GM03348 (cell line): ENCODE data around the gene TMEM255B.
A peak's percentile ranks its signal among the peaks of the same experiment; 100 is the strongest.

Experiments
- DNase-seq: peaks from one replicate; pipeline ENCODE4 v3.0.0; 2012; ENCODE audit warnings: low spot score

TMEM255B gene

DNA sequence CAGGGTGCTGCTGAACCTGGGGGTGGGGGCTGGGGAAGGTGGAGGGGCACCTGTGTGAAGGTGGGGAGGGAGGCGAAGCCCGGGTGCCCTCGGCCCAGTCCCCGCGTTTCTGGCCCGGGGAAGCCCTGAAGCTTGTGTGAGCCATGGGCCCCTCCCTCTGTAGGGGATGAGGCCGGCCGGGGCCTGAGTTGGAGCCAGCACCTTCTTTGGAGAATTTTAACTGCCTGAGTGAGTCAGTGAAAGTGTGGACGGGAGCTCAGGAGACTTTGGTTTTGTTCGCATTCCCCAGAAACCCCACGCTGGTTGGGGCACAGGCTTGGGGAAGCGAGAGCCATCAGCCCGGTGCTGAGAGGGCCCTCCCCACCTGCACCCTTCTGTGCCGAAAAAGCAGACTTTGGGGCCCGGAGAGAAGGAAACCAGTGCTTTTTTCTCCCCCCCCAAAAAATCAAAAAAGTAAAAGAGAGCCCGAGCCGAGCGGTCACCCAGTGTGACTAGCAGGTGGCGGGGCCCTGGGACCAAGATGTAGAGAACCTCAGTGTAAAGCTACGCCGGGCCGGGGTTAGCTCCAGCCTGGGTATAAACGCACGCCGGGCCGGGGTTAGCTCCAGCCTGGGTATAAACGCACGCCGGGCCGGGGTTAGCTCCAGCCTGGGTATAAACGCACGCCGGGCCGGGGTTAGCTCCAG is 45.1 kb downstream of the TMEM255B start:
- no peak for DNase-seq

GRCh38 chr13:113804703-113805430 is 45.8 kb downstream of the TMEM255B start:
- no peak for DNase-seq

DNA sequence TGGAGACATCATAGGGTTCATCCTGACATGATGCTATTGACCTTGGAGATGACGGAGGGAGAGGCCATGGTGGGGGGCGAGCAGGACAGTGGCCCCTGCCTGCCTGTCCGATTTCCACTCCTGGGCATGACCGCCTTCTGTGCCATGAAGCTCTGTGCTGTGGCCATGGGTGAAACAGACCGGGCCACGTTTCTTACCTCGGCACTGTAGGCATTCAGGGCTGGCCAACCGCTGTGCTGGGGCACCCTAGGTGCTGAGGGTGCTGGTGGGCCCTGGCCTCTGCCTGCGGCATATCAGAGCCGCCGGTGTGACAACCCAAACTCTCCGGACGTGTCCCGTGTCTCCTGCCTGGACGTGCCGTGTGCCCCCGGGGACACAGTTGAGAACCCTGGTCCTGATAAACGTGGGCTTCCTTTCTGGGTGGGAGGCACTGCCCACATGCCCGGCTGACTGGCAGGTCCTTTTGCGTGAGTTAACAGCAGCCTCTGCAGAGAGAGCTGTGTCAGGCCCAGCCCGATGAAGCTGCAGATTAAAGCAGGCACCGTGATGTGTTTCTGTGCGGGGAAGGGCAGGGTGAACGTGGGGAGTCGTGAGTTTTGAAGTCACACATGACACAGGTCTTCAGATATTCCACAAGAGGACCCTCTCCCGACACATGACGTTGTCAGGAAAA is 46.5 kb downstream of the TMEM255B start:
- no peak for DNase-seq

DNA sequence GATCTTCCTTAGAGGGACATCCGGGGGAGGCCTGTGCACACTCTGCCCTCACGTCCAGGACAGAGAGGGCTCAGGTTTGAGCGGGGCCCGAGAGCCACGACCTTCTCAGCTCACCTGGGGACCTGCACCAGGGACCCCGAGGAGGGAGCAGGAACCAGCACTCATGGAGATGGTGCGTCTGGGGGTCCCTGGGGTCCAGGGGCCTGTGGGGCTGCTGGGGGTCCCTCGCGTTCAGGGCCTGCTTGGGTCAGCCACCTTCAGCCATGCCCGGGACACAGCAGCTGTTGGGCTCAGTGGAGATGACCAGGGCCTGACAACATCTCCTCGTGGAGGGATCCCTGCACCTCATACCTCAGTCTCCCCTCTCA is 47.1 kb downstream of the TMEM255B start:
- DNase-seq, result no peak

DNA sequence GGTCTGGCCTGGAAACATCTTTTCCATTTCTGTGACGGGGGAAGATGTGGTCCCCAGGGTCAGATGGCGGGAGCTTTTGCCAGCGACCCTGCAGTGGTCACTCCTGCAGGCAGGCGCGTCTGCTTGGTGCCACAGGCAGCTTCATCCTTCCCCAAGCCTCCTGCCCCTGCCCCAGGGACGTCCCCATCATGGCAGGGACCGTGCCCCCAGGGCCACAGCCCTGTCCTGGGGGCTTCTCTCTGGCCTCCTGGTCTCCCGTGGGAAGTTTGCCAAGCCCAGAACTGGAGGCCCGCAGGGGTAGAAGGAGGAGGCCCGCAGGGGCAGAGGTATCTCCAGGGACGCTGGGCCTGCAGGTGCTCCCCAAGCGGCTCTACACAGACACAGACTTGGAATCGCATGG is 47.5 kb downstream of the TMEM255B start:
- no peak for DNase-seq

DNA sequence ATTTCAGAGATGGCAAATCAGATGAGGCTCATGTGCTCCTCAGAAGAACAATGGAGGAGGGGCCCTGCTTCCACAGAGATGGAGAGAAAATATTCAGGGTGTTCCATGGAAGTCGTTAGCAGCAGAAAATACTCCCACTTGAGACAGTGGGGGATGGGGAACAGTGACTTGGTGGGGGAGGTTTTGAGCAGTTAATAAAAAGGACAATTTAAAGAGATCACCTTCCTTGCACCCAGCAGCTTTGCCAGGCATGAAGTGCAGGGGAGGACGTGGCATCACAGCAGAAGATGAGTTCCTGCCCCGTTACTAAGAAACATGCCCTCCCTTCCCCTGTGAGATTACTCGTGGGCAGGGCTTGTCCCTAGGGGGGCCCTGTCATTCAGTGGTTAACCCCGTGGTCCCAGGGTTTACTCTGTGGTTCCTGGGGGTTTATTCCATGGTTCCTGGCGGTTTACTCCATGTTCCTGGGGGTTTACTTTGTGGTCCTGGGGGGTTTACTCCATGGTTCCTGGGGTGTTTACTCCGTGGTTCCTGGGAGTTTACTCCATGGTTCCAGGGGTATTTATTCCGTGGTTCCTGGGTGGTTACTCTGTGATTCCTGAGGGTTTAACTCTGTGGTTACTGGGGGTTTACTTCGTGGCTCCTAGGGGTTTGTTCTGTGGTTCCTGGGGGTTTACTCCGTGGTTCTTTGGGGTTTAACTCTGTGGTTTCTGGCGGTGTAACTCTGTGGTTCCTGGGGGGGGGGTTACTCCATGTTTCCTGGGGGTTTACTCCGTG is 49.2 kb downstream of the TMEM255B start:
- DNase-seq, result no peak

DNA sequence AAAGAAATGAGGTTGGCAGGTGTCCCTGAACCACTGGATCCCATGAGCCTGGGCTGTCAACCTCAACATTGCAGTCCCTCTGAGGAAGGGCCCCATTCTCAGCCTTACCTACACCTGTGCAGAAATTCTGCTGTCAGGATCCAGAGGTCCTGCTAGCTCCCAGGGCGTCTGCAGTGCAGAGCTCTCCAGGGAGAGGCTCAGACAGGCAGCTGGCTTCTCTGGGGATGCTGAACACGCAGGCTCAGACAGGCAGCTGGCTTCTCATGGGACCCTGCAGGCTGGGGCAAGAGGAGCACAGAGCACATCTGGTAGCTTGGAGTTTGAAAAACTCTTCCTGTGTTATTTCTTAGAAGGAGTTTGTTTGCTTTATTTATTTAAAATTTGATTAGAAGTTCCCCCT is 50.9 kb downstream of the TMEM255B start:
- no peak for DNase-seq

- DNase-seq, result no peak
Measured at GRCh38 chr13:113810640-113811039, 51.6 kb downstream of the TMEM255B start.

GRCh38 chr13:113811081-113811928 is 52.3 kb downstream of the TMEM255B start:
- no peak for DNase-seq

DNA sequence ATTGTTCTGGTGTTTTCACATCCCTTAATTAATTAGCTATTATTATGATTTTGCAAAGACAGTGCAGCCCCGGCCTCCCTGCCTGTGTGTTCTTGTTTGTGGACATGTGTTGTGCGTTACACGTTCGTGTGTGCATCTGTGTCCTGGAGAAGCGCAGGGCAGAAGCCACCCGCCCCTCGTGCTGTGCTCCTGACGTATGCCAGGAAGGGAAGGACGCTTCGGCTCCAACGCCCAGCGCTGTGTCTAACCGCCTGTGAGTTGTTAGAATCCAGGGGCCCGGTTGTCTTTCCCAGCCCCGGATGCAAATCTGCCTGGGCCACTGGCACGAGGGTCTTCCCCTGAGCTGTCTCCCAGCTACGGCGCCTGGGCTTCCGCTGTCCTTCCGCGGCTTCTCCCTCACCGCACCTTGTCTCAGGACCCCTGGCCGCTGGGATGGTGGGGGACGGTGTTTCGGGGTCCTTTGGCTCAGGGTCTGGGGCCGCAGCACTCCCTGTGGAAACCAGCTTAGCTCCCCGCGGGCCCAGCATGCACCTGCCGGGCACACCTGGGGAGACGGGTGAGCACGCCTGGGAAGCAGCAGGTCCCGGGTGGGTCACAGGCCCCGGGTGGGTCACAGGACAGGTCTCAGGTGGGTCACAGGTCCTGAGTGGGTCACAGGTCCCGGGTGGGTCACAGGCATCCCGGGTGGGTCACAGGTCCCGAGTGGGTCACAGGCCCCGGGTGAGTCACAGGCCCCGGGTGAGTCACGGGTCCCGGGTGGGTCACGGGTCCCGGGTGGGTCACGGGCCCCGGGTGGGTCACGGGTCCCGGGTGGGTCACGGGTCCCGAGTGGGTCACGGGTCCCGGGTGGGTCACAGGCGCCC is 53.4 kb downstream of the TMEM255B start:
- no peak for DNase-seq

GRCh38 chr13:113813070-113813748 is 54.2 kb downstream of the TMEM255B start:
- DNase-seq, result no peak

DNA sequence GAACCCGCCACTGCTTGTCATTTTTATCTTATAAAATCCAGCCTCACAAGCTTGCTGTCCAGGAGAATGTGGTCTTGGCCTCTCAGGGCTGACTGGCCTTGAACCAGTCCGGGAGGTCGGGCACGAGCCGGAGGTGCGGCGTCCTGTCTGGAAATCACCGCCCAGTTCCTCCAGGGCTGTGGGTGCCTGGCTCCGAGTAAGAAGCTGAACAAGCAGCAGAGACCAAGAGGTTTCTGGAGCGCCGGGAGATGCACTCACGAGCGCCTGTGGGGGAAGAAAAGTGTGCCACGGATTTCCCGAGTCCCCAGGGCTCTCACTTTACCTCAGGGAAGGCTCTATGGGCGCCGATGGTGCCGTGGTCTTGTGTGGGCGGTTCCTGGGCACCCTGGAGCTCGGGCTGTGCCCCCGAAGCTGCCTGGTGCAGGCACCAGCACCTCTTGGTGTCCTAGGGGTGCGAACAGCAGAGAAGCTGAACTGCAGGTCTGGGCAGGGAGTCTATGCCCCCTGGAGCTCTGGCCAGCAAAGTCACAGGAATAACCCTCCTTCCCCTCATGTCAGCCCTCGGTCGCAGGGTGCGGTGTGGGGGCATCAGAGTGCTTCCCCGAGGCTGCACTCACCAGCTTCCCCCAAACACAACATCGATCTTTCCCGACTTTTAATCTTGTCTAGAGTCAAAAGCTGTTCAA is 54.9 kb downstream of the TMEM255B start:
- no peak for DNase-seq

DNA sequence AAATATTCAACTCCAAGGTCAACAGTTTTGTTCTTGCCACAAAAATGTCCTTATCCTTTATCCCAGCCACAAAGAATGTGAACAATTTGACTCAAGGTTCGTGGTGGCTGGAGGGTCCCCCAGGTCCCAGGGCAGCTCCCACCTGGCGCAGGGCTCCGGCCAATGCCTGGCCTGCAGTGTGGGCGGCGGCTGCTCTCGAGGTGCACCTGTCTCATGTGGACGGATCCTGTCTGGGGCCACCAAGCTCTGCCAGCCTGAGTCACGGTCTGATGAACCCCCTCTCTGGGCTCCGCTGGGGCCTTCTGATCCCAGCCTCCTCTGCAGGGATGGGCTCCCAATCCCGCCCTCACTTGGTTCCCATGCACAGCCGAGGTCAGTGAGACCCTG is 55.4 kb downstream of the TMEM255B start:
- DNase-seq, result peak; percentile 75

- DNase-seq, result no peak
Measured at GRCh38 chr13:113815151-113816058, 56.4 kb downstream of the TMEM255B start.

GRCh38 chr13:113816254-113816929 is 57.4 kb downstream of the TMEM255B start:
- DNase-seq, result no peak

DNA sequence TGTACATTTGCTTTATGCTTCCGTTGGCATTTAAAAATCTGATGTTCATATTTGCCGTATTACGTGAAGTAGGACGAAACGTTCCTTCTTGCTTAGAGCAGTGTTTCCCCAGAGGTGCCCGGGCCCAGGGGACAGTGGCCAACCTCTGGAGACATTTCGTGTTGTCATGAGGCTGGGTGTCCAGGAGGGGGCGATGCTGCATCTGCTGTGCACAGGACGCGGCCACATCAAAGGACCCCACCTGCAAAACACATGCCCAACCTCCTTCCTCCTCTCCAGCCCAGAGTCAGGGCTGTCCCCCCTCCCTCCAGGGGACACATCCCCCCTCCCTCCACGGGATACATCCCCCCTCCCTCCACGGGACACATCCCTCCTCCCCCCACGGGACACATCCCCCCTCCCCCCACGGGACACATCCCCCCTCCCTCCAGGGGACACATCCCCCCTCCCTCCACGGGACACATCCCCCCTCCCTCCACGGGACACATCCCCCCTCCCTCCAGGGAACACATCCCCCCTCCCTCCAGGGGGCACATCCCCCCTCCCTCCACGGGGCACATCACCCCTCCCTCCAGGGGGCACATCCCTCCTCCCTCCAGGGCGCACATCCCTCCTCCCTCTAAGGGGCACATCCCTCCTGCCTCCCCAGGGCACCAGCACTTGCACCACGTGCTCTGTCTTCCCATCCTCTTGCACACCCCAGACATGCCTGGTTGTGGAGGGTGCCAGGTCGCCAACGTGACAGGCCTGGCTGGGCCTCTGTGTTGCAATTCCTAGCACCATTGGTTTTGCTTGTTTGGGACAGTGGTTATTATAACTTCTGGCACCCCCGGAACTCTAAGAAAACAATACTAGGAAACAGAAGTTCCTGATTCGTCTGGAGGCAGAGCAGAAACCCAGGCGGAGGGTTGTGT is 58.2 kb downstream of the TMEM255B start:
- peak; percentile 93 for DNase-seq
